Ascending aorta (tissue), 2 donors: ENCODE data around the gene NTF3. TPM values are rescaled to one million over a fixed set of nuclear protein-coding genes. Genes with fewer than 3 reads are reported as not detected.
"Not testable (repeated sequence)": the region's sequence is repeated elsewhere in the genome, so short reads cannot be mapped to it uniquely, and the experiment has no call there.

Experiments used
- DNase-seq, 2 donors: peaks; one replicate each; pipeline ENCODE4 v3.0.0-alpha.2; 2019; ENCODE audit warnings: low spot score in 2 of 2
- H3K27ac ChIP-seq, 2 donors: fragments of 200-600 bp; sonication (generic); one replicate each; pipeline ENCODE4 v1.5.1; 2016 to 2017; ENCODE audit warnings: mild to moderate bottlenecking in 1 of 2
- H3K27me3 ChIP-seq: fragments of 200-600 bp; sonication (generic); one replicate; pipeline ENCODE4 v1.5.1; 2017
- H3K36me3 ChIP-seq, 2 donors: fragments of 200-600 bp; sonication (generic); one replicate each; pipeline ENCODE4 v1.5.1; 2016
- H3K4me1 ChIP-seq, 2 donors: fragments of 200-600 bp; sonication (generic); one replicate each; pipeline ENCODE4 v1.5.1; 2016 to 2017; ENCODE audit warnings: mild to moderate bottlenecking in 1 of 2
- H3K4me3 ChIP-seq, 2 donors: fragments of 200-600 bp; sonication (generic); one replicate each; pipeline ENCODE4 v1.5.1; 2016 to 2017; ENCODE audit warnings: mild to moderate bottlenecking in 1 of 2
- H3K9me3 ChIP-seq, 2 donors: fragments of 200-600 bp; sonication (generic); one replicate each; pipeline ENCODE4 v1.5.1; 2016
- intact Hi-C: fragments of 100-400 bp; cut with DNase I; formaldehyde crosslinking; loops from one replicate; pipeline ENCODE4 v1.15.1; 2023
- total RNA-seq: library from RNA; depleted of rRNA; stranded (reverse); fragments of >200 nt; gene quantifications from one replicate; pipeline ENCODE4 v1.1.0, GENCODE V29; 2016
- TF ChIP-seq, protein P1 (sequence below), 3 experiments: fragments of 200-600 bp in 2 of 3; fragments of 450-650 bp in 1 of 3; sonication (generic) in 2 of 3; IDR thresholded peaks; one replicate each; pipeline ENCODE4 v1.5.1; 2016 to 2019; ENCODE audit warnings: antibody characterized with exemption in 3 of 3, mild to moderate bottlenecking in 1 of 3, moderate library complexity in 1 of 3

NTF3 gene
- total RNA-seq, 1 donor from 2014 or later = 58.9 TPM

DNA sequence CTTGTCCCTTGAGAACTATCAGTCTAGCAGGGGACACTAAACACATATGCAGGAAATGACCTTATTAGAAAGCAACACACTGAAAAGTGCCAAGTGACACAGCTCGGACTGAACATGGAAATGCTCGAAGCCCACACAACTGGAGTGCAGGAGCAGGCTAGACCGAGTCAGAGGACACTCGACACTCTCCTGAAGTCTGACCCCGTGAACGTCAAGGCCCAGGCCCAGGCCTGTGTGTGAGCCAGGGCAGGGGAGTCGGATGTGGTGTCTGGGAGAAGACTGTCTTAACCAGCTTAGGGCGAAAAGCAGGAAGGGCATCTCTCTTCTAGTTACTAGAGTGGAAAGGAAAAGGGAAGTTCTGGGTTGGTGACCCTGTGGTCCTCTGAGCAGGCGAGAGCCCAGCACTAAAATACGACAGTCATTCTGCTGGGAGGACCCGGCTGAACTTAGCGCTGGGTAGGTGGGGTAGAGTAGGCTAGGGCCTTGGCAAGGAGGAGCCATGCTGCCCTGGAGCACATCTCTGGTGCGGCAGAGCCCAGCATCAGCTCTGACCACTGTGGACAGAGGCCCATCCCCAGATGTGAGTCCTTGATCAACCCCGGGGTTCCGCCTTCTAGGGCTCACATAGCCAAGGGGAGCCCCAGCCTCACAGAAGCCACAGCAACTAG is 93.0 kb downstream of the NTF3 start:
- TF ChIP-seq, protein P1, sequence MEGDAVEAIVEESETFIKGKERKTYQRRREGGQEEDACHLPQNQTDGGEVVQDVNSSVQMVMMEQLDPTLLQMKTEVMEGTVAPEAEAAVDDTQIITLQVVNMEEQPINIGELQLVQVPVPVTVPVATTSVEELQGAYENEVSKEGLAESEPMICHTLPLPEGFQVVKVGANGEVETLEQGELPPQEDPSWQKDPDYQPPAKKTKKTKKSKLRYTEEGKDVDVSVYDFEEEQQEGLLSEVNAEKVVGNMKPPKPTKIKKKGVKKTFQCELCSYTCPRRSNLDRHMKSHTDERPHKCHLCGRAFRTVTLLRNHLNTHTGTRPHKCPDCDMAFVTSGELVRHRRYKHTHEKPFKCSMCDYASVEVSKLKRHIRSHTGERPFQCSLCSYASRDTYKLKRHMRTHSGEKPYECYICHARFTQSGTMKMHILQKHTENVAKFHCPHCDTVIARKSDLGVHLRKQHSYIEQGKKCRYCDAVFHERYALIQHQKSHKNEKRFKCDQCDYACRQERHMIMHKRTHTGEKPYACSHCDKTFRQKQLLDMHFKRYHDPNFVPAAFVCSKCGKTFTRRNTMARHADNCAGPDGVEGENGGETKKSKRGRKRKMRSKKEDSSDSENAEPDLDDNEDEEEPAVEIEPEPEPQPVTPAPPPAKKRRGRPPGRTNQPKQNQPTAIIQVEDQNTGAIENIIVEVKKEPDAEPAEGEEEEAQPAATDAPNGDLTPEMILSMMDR (IDR thresholded peaks at IDR 0.05) = no peak
- Histone ChIP-seq H3K27ac (no peak overlapping the region), H3K27me3 (no peaks in the 10 kb centered on the region), H3K4me3 (no peak overlapping the region), H3K4me1 (no peaks in the 10 kb centered on the region), H3K9me3 (no peaks in the 10 kb centered on the region), H3K36me3 (no peaks in the 10 kb centered on the region)
- no peak for DNase-seq
- intact Hi-C loops = no loop called here

- H3K27me3 ChIP-seq = no peaks in the 10 kb centered on the region
- no peaks in the 10 kb centered on the region for H3K9me3 ChIP-seq
- no peak overlapping the region for H3K27ac ChIP-seq
- H3K4me3 ChIP-seq = no peak overlapping the region
- no peaks in the 10 kb centered on the region for H3K4me1 ChIP-seq
- intact Hi-C loops = no loop called here
- H3K36me3 ChIP-seq = no peaks in the 10 kb centered on the region
- no peak for DNase-seq
- TF ChIP-seq, protein P1 (IDR thresholded peaks at IDR 0.05) = no peak
Measured at GRCh38 chr12:5525783-5526367, 94.0 kb downstream of the NTF3 start.

GRCh38 chr12:5533368-5533767 is 101.5 kb downstream of the NTF3 start:
- intact Hi-C loops = no loop called here
- Histone ChIP-seq H3K36me3 (no peaks in the 10 kb centered on the region), H3K4me3 (no peak overlapping the region), H3K4me1 (no peaks in the 10 kb centered on the region), H3K9me3 (no peaks in the 10 kb centered on the region), H3K27me3 (no peaks in the 10 kb centered on the region), H3K27ac (no peak overlapping the region)
- TF ChIP-seq, protein P1 (IDR thresholded peaks at IDR 0.05) = no peak
- no peak for DNase-seq

DNA sequence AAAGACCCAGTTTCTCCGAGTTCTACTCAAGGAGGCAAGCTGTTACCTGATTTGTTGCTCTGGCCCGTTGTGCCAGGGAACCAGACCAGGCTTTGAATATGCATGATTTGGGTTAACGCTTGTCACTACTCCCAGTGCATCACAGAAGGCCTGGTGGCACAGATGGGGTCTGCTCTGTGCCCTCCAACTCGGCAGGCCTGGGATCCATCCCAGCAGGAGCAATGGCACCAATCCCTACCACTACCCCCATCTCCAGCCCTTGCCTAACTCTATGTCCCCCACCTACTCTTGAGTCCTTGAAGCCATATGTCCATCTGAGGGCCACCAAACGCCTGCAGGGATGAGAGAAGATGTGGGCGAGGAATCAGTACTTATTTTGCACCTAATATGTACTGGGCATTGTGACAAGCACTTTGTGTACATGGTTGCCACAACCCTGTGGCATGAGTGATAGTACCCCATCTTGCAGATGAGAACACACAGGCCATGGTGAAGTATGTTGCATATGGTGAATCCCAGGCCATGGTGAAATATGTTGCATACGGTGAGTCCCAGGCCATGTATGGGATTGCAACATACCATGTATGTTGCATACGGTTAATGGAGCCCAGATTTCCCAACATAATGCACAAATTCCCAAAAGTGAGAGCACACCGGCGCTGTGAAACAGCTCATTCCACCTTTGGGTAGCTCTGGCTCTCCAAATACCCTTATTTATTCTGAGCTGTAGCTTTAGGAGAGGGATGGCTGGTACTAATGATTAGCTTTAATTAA is 102.7 kb downstream of the NTF3 start:
- TF ChIP-seq, protein P1 (IDR thresholded peaks at IDR 0.05) = no peak
- intact Hi-C loops = no loop called here
- Histone ChIP-seq H3K36me3 (no peaks in the 10 kb centered on the region), H3K4me1 (no peaks in the 10 kb centered on the region), H3K9me3 (no peaks in the 10 kb centered on the region), H3K4me3 (no peak overlapping the region), H3K27me3 (no peaks in the 10 kb centered on the region), H3K27ac (no peak overlapping the region)
- no peak for DNase-seq

DNA sequence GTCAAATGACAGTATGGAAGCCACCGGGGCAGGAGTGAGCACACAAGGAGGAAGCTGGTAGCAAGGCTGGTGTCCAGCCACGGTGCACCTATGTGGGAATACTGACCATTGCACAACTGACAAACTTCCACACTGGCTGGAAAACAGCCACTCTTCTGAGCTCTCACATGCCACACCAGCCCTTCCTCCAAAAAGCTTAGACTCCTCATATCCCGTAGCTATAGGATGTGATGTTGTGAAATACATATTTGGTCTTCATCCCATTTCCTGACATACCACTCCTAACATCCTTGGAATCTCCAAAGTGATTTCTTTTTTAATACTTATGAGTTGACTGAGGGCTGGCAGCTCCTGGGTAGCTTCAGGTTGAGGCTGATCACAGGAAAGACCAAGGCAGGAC is 103.6 kb downstream of the NTF3 start:
- Histone ChIP-seq H3K27me3 (no peaks in the 10 kb centered on the region), H3K36me3 (no peaks in the 10 kb centered on the region), H3K4me1 (no peaks in the 10 kb centered on the region), H3K9me3 (no peaks in the 10 kb centered on the region), H3K27ac (no peak overlapping the region), H3K4me3 (no peak overlapping the region)
- intact Hi-C loops = no loop called here
- DNase-seq = no peak
- TF ChIP-seq, protein P1 (IDR thresholded peaks at IDR 0.05) = no peak

- H3K9me3 ChIP-seq, DNase-seq, intact Hi-C loops, H3K36me3 ChIP-seq, H3K4me1 ChIP-seq, H3K27me3 ChIP-seq, H3K27ac ChIP-seq, H3K4me3 ChIP-seq: not testable (repeated sequence)
Measured at GRCh38 chr12:5537026-5537615, 105.2 kb downstream of the NTF3 start.
